GM12874 (cell line): ENCODE data around the gene RCVRN.

Experiments used
- CTCF ChIP-seq: IDR thresholded peaks from 2 replicates; pipeline ENCODE4 v1.5.1; 2011; ENCODE audit warnings: low read depth, mild to moderate bottlenecking, control low read depth, low read length, moderate library complexity; ENCODE audit not compliant: insufficient read depth

The RCVRN gene

GRCh38 chr17:9912121-9913099 lies 7.3 kb upstream of the RCVRN start:
- TF ChIP-seq CTCF, result no peak

GRCh38 chr17:9911089-9911488 lies 6.0 kb upstream of the RCVRN start:
- TF ChIP-seq CTCF, result no peak

GRCh38 chr17:9908649-9909042 lies 3.6 kb upstream of the RCVRN start:
- TF ChIP-seq CTCF, result no peak

GRCh38 chr17:9907883-9908648 lies 3.0 kb upstream of the RCVRN start:
- TF ChIP-seq CTCF, result no peak

GRCh38 chr17:9907131-9907530 lies 2.1 kb upstream of the RCVRN start:
- no peak for TF ChIP-seq CTCF

- no peak for TF ChIP-seq CTCF
Measured at GRCh38 chr17:9906616-9907015, 1.5 kb upstream of the RCVRN start.

- peak; percentile 72 for TF ChIP-seq CTCF
Measured at GRCh38 chr17:9905902-9906301, 831 bp upstream of the RCVRN start.
